Measurements from ENCODE around the gene DDX1.

DNA sequence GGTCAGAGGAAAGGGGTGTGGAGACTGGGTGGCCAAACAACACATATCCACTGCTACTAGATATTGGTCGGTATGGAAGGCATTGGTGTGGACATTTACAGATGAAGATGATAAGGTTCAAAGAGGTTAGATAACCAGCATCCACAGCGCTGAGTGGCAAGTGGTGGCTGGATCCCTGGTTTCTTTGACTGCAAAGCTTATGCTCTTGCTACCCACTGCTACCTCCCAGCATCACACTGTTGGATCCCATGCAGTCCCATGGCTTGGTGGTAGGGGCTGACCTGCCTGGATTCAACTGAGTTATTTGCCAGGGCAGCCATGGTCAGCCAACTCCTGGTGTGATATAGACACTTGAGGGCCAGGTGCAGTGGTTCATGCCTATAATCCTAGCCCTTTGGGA lies 53.6 kb downstream of the DDX1 start:
- TF ChIP-seq POLR2AphosphoS5 (IDR thresholded peaks at IDR 0.05; ENCODE audit: low read depth, low read length) = no peak
- TF ChIP-seq TAF1 (IDR thresholded peaks at IDR 0.05; ENCODE audit: borderline replicate concordance, insufficient read depth, low read length) = no peak
- TF ChIP-seq, protein P1, sequence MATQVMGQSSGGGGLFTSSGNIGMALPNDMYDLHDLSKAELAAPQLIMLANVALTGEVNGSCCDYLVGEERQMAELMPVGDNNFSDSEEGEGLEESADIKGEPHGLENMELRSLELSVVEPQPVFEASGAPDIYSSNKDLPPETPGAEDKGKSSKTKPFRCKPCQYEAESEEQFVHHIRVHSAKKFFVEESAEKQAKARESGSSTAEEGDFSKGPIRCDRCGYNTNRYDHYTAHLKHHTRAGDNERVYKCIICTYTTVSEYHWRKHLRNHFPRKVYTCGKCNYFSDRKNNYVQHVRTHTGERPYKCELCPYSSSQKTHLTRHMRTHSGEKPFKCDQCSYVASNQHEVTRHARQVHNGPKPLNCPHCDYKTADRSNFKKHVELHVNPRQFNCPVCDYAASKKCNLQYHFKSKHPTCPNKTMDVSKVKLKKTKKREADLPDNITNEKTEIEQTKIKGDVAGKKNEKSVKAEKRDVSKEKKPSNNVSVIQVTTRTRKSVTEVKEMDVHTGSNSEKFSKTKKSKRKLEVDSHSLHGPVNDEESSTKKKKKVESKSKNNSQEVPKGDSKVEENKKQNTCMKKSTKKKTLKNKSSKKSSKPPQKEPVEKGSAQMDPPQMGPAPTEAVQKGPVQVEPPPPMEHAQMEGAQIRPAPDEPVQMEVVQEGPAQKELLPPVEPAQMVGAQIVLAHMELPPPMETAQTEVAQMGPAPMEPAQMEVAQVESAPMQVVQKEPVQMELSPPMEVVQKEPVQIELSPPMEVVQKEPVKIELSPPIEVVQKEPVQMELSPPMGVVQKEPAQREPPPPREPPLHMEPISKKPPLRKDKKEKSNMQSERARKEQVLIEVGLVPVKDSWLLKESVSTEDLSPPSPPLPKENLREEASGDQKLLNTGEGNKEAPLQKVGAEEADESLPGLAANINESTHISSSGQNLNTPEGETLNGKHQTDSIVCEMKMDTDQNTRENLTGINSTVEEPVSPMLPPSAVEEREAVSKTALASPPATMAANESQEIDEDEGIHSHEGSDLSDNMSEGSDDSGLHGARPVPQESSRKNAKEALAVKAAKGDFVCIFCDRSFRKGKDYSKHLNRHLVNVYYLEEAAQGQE (IDR thresholded peaks at IDR 0.05; ENCODE audit: insufficient read depth in 1 of 2, low read depth in 2 of 2, low read length in 2 of 2) = no peak
- no peak for TF ChIP-seq SIN3A (IDR thresholded peaks at IDR 0.05; ENCODE audit: borderline replicate concordance, insufficient read depth, low read length)
- TF ChIP-seq FOXP2 (optimal IDR thresholded peaks at IDR 0.05; ENCODE audit: borderline replicate concordance, extremely low read depth, extremely low read length, insufficient read depth) = no peak

Measured in PFSK-1 (cell line).